Measurements from ENCODE around the gene NTNG2. TPM values are rescaled to one million over a fixed set of nuclear protein-coding genes. Genes with fewer than 3 reads are reported as not detected.

NTNG2 gene
- total and polyA plus RNA-seq, 10 of the 15 experiments (the other 5 are each of a cell fraction or from before 2014, with no cell fraction given): 0.37 to 0.79 (median 0.45) TPM; not detected in 6

DNA sequence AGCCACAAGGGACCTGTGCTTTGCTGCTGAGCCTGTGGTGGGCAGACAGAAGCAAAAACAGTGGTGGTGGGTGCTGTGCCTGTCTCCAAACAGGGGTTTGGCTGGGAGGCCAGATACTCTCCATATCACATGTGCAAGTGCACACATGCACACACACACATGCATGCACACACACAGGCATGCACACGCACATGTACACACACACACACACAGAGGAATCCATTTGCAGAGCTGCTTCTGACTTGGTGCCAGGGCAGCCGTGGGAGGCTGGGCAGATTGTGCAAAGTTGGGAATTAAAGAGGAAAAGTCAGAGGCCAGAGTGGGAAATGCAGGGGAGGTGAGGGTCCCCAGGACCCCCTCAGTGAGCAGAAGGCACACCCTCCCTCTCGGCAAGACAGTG is 71.3 kb downstream of the NTNG2 start (continued):
- no peak for TF ChIP-seq BACH1 (IDR thresholded peaks at IDR 0.05; ENCODE audit: borderline replicate concordance)
- no peak for TF ChIP-seq CBX3 (IDR thresholded peaks at IDR 0.05; ENCODE audit: borderline replicate concordance, low read depth)
- TF ChIP-seq DPF2 (IDR thresholded peaks at IDR 0.05): no peak

DNA sequence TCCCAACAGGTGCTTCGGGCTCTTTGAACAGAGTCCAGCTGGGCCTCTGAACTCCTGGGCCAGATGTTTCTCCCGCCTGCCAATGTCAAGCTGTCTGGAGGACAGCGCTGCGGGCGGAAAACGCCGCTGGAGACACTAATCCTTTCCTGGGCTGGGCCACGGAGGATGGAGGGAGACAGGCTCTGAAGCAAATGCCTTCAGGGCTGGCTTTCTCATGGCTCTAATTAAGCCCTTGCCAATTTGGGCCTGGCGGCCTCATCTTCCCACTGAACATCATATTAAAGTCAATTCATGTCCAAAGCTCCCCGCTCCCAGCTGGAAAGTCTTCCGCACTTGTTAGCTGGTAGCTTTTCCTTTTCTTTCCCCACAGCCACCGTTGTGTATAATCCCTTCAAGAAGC is 72.7 kb downstream of the NTNG2 start:
- Histone ChIP-seq H3K27me3 (replicated peaks in 1 of 2; ENCODE audit: control insufficient read depth in 2 of 2, insufficient read depth in 2 of 2, low read length in 1 of 2) (no peaks in the 10 kb centered on the region), H3K79me2 (ENCODE audit: control insufficient read depth, insufficient read depth, low read length) (no peaks in the 10 kb centered on the region), H2AFZ (ENCODE audit: control insufficient read depth, low read depth, low read length) (no peak overlapping the region), H3K4me1 (ENCODE audit: control insufficient read depth, insufficient read depth, low read length) (no peaks in the 10 kb centered on the region), H3K27ac (ENCODE audit: control insufficient read depth, insufficient read depth) (no peak overlapping the region), H3K4me3 (no peak overlapping the region), H3K9ac (ENCODE audit: control insufficient read depth, insufficient read depth, low read length) (no peak overlapping the region), H3K4me2 (ENCODE audit: control insufficient read depth, insufficient read depth) (no peak overlapping the region), H4K20me1 (ENCODE audit: control insufficient read depth, insufficient read depth) (no peaks in the 10 kb centered on the region), H3K9me3 (replicated peaks; ENCODE audit: control insufficient read depth, insufficient read depth, low read length) (no peaks in the 10 kb centered on the region), H3K36me3 (ENCODE audit: control insufficient read depth in 2 of 2, insufficient read depth in 2 of 2, low read length in 1 of 2) (no peaks in the 10 kb centered on the region)
- SMC1A ChIA-PET (ENCODE audit: uncharacterized antibody, unreplicated experiment): interaction anchor here (0.9 to 1.8 kb wide), 4 partner anchors 65 to 475 kb away, joined by 3 to 5 read pairs (median 3); no protein-coding TSS in a partner anchor
- no peak for ATAC-seq
- 54% methylated on average over 12 of the region's 12 CpGs for WGBS (ENCODE audit: insufficient coverage, insufficient replicate concordance, low lambda C conversion rate, missing lambda C conversion rate)
- FAIRE-seq: no peak
- TF ChIP-seq ZBED1 (IDR thresholded peaks at IDR 0.05; ENCODE audit: borderline replicate concordance) (no peak), ZNF207 (IDR thresholded peaks at IDR 0.05; ENCODE audit: borderline replicate concordance) (no peak), BMI1 (IDR thresholded peaks at IDR 0.05; ENCODE audit: borderline replicate concordance) (no peak), NR2C1 (IDR thresholded peaks at IDR 0.05) (no peak), BACH1 (IDR thresholded peaks at IDR 0.05; ENCODE audit: borderline replicate concordance) (no peak)
- DNase-seq (ENCODE audit: low read depth, low spot score): no peak
- BruUV-seq (replicated peaks): no TSS peak
- CTCF ChIA-PET: interaction anchor here (1.3 to 8.3 kb wide), 5 partner anchors 17 to 476 kb away, joined by 3 to 155 read pairs (median 7); no protein-coding TSS in a partner anchor
- intact Hi-C loops (cut with micrococcal nuclease; ENCODE audit: unreplicated experiment) (no loop called here), in situ Hi-C loops (cut with MboI) (loop anchor here (25.0 kb wide), 1 partner anchor 647 kb away; no protein-coding TSS in a partner anchor)
- RAD21 ChIA-PET (ENCODE audit: unreplicated experiment): interaction anchor here (5.2 kb wide), 1 partner anchor 472 kb away, joined by 20 read pairs; no protein-coding TSS in a partner anchor
- POLR2A ChIA-PET: interaction anchor here (0.6 kb wide), 1 partner anchor 114 kb away, joined by 6 read pairs; no protein-coding TSS in a partner anchor
